PC-3 (cell line): ENCODE results near the gene PLPPR2. TPM values are rescaled to one million over a fixed set of nuclear protein-coding genes. Genes with fewer than 3 reads are reported as not detected.

Experiments
- ATAC-seq: fragments of 200-7000 bp; cut with Tn5 transposase; 2 replicates; pipeline ENCODE4 v1.9.1; 2020; ENCODE audit warnings: mild to moderate bottlenecking, moderate library complexity
- BruUV-seq: library from RNA; stranded (reverse); fragments of 400-500 nt; replicated peaks from 2 replicates; lab custom pipeline; 2021; lab: Mats Ljungman, UMichigan
- CTCF ChIA-PET: fragments of 300-600 bp; sonication (Branson Sonifier 250); formaldehyde crosslinking; loops from one replicate; lab custom pipeline; 2022; ENCODE audit warnings: antibody characterized with exemption; lab: Charles Lee
- POLR2A ChIA-PET: fragments of 300-600 bp; sonication (Branson Sonifier 250); formaldehyde crosslinking; loops from one replicate; lab custom pipeline; 2022; ENCODE audit warnings: antibody characterized with exemption; ENCODE audit not compliant: unreplicated experiment; lab: Charles Lee
- DNase-seq: peaks from one replicate; pipeline ENCODE4 v3.0.0-alpha.2; 2015
- H2AFZ ChIP-seq: fragments of 300-600 bp; sonication (generic); 2 replicates; pipeline ENCODE4 v1.6.0; 2016; ENCODE audit warnings: antibody characterized with exemption, low read length
- H3F3A ChIP-seq: fragments of 300-600 bp; sonication (generic); one replicate; pipeline ENCODE4 v1.6.0; 2017; ENCODE audit warnings: antibody characterized with exemption, low read length, control low read depth, mild to moderate bottlenecking; ENCODE audit not compliant: unreplicated experiment
- H3K27ac ChIP-seq: fragments of 300-600 bp; sonication (generic); 2 replicates; pipeline ENCODE4 v1.5.1; 2016; ENCODE audit warnings: mild to moderate bottlenecking, low read length
- H3K27me3 ChIP-seq: fragments of 300-600 bp; sonication (generic); 2 replicates; pipeline ENCODE4 v1.6.1; 2016; ENCODE audit warnings: low read length, mixed read lengths
- H3K36me3 ChIP-seq: fragments of 300-600 bp; sonication (generic); 2 replicates; pipeline ENCODE4 v1.6.1; 2016; ENCODE audit warnings: low read depth, mixed run types, low read length, mixed read lengths
- H3K4me1 ChIP-seq: fragments of 300-600 bp; sonication (generic); 2 replicates; pipeline ENCODE4 v1.5.1; 2016; ENCODE audit warnings: low read length; ENCODE audit not compliant: insufficient read depth
- H3K4me2 ChIP-seq: fragments of 300-600 bp; sonication (generic); 2 replicates; pipeline ENCODE4 v1.6.0; 2016; ENCODE audit warnings: low read length
- H3K4me3 ChIP-seq: fragments of 300-600 bp; sonication (generic); 2 replicates; pipeline ENCODE4 v1.5.1; 2016; ENCODE audit warnings: mild to moderate bottlenecking, low read length, mixed read lengths
- H3K79me2 ChIP-seq: fragments of 300-600 bp; sonication (generic); 2 replicates; pipeline ENCODE4 v1.6.1; 2017; ENCODE audit warnings: low read length, mixed read lengths
- H3K9ac ChIP-seq: fragments of 300-600 bp; sonication (generic); 2 replicates; pipeline ENCODE4 v1.6.0; 2016; ENCODE audit warnings: mild to moderate bottlenecking, low read length
- H3K9me2 ChIP-seq: fragments of 300-600 bp; sonication (generic); replicated peaks from 2 replicates; pipeline ENCODE4 v1.6.1; 2016; ENCODE audit warnings: mixed run types, low read length, mixed read lengths
- H3K9me3 ChIP-seq: fragments of 300-600 bp; sonication (generic); 2 replicates; pipeline ENCODE4 v1.6.1; 2016; ENCODE audit warnings: low read length, mixed read lengths
- H4K20me1 ChIP-seq: fragments of 300-600 bp; sonication (generic); 2 replicates; pipeline ENCODE4 v1.6.1; 2016; ENCODE audit warnings: low read length, mixed read lengths
- EZH2 ChIP-seq: fragments of 300-600 bp; sonication (generic); IDR thresholded peaks from one replicate; pipeline ENCODE4 v1.6.1; 2017; ENCODE audit warnings: antibody characterized with exemption, mild to moderate bottlenecking, low read length; ENCODE audit not compliant: unreplicated experiment
- EZH2phosphoT487 ChIP-seq: fragments of 300-600 bp; sonication (generic); IDR thresholded peaks from 2 replicates; pipeline ENCODE4 v1.6.1; 2018; ENCODE audit warnings: mild to moderate bottlenecking, antibody characterized with exemption, low read length, borderline replicate concordance
- intact Hi-C: fragments of 100-400 bp; cut with micrococcal nuclease; formaldehyde crosslinking; loops from 2 replicates; pipeline ENCODE4 v1.9.0; 2023
- total RNA-seq: library from RNA; depleted of rRNA; stranded (reverse); fragments of >200 nt; gene quantifications from 2 replicates; pipeline ENCODE4 v1.2.3, GENCODE V29; 2014
- TF ChIP-seq, protein P1 (sequence below): fragments of 300-600 bp; sonication (generic); conservative IDR thresholded peaks from 2 replicates; pipeline ENCODE4 v1.5.1; 2017; ENCODE audit warnings: antibody characterized with exemption, low read depth, mild to moderate bottlenecking, low read length

The PLPPR2 gene
- total RNA-seq, 1 experiment from 2014 or later, result 38.0 TPM

DNA sequence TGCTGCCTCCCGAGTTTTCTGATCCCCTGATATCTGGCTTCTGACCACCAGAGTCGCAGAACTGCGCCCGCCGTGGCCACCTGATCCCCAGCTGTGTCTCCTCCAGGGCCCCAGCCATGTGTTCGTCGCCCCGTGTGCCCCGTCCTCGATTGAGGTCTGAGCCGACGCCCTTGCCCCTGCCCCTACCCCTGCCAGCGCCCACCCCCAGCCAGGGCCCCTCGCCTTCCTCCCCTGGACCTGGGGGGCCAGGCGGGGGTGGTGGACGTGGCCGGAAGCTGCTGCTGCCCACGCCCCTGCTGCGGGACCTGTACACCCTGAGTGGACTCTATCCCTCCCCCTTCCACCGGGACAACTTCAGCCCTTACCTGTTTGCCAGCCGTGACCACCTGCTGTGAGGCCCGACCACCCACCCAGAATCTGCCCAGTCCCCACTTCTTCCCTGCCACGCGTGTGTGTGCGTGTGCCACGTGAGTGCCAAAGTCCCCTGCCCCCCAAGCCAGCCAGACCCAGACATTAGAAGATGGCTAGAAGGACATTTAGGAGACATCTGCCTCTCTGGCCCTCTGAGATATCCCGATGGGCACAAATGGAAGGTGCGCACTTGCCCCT lies 9.2 kb downstream of the PLPPR2 start:
- DNase-seq, result no peak
- Histone ChIP-seq H3F3A (no peaks in the 10 kb centered on the region), H3K9ac (no peak overlapping the region), H3K4me2 (no peak overlapping the region), H2AFZ (no peak overlapping the region), H3K36me3 (peaks cover 3% of the 10 kb centered on the region; the same call in 1 of the 2 replicates), H4K20me1 (no peaks in the 10 kb centered on the region), H3K79me2 (no peaks in the 10 kb centered on the region), H3K4me1 (no peaks in the 10 kb centered on the region), H3K27me3 (no peaks in the 10 kb centered on the region), H3K9me2 (no peaks in the 10 kb centered on the region), H3K27ac (no peak overlapping the region), H3K9me3 (no peaks in the 10 kb centered on the region), H3K4me3 (no peak overlapping the region)
- intact Hi-C loops, result no loop called here
- ChIA-PET POLR2A (no interaction called here), CTCF (no interaction called here)
- BruUV-seq, result no TSS peak
- ATAC-seq, result no peak
- TF ChIP-seq EZH2phosphoT487 (no peak), EZH2 (no peak)

DNA sequence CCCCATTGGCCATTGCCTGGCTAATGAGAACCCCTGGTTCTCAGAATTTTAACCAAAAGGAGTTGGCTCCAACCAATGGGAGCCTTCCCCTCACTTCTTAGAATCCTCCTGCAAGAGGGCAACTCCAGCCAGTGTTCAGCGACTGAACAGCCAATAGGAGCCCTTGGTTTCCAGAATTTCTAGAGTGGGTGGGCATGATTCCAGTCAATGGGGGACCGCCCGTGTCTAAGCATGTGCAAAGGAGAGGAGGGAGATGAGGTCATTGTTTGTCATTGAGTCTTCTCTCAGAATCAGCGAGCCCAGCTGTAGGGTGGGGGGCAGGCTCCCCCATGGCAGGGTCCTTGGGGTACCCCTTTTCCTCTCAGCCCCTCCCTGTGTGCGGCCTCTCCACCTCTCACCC lies 9.7 kb downstream of the PLPPR2 start:
- no peak overlapping the region for H3K4me3 ChIP-seq
- no peaks in the 10 kb centered on the region for H3K9me2 ChIP-seq
- H3K27me3 ChIP-seq, result no peaks in the 10 kb centered on the region
- no peaks in the 10 kb centered on the region for H3F3A ChIP-seq
- no peak overlapping the region for H2AFZ ChIP-seq
- no peaks in the 10 kb centered on the region for H3K9me3 ChIP-seq
- no peaks in the 10 kb centered on the region for H3K79me2 ChIP-seq
- ChIA-PET POLR2A (no interaction called here), CTCF (no interaction called here)
- H4K20me1 ChIP-seq, result no peaks in the 10 kb centered on the region
- H3K4me1 ChIP-seq, result no peaks in the 10 kb centered on the region
- intact Hi-C loops, result no loop called here
- TF ChIP-seq EZH2phosphoT487 (no peak), EZH2 (no peak)
- TF ChIP-seq, protein P1, sequence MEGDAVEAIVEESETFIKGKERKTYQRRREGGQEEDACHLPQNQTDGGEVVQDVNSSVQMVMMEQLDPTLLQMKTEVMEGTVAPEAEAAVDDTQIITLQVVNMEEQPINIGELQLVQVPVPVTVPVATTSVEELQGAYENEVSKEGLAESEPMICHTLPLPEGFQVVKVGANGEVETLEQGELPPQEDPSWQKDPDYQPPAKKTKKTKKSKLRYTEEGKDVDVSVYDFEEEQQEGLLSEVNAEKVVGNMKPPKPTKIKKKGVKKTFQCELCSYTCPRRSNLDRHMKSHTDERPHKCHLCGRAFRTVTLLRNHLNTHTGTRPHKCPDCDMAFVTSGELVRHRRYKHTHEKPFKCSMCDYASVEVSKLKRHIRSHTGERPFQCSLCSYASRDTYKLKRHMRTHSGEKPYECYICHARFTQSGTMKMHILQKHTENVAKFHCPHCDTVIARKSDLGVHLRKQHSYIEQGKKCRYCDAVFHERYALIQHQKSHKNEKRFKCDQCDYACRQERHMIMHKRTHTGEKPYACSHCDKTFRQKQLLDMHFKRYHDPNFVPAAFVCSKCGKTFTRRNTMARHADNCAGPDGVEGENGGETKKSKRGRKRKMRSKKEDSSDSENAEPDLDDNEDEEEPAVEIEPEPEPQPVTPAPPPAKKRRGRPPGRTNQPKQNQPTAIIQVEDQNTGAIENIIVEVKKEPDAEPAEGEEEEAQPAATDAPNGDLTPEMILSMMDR, result no peak
- no peak overlapping the region for H3K4me2 ChIP-seq
- no peak overlapping the region for H3K9ac ChIP-seq
- TSS peak; percentile 75 for BruUV-seq
- no peak overlapping the region for H3K27ac ChIP-seq
- ATAC-seq, result no peak
- peaks cover 3% of the 10 kb centered on the region; the same call in 1 of the 2 replicates for H3K36me3 ChIP-seq
- no peak for DNase-seq

DNA sequence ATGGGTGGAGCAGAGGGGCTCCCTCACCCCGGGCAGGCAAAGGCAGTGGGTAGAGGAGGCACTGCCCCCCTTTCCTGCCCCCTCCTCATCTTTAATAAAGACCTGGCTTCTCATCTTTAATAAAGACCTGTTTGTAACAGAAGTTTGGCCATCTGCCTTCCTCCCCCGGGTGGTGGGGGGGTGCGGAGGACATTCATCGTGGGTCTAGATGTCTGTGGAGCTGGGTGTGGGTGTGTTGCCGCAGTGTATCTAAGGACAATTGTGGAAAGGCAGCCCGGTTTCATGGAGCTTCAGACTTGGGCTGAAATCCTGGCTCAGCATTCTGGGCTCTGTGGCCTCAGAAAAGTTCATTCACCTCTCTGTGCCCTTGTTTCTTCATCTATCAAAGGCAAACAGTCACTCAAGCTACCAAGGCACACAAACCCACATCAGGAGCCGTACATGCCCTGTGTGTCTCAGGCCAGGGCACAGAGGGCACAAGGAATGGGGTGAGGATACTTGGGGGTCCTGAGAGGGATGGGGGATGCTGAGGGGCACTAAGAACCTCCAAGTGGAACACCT lies 10.4 kb downstream of the PLPPR2 start:
- ATAC-seq (no peak), DNase-seq (no peak)
- Histone ChIP-seq H3K79me2 (no peaks in the 10 kb centered on the region), H3K9ac (no peak overlapping the region), H3K27ac (no peak overlapping the region), H3F3A (no peaks in the 10 kb centered on the region), H3K4me2 (no peak overlapping the region), H3K9me2 (no peaks in the 10 kb centered on the region), H3K9me3 (no peaks in the 10 kb centered on the region), H3K4me1 (no peaks in the 10 kb centered on the region), H3K27me3 (no peaks in the 10 kb centered on the region), H3K36me3 (peaks cover 3% of the 10 kb centered on the region; the same call in 1 of the 2 replicates), H2AFZ (no peak overlapping the region), H4K20me1 (no peaks in the 10 kb centered on the region), H3K4me3 (no peak overlapping the region)
- TF ChIP-seq EZH2 (no peak), EZH2phosphoT487 (no peak)
- TF ChIP-seq, protein P1, result no peak
- BruUV-seq, result no TSS peak
- ChIA-PET CTCF (no interaction called here), POLR2A (no interaction called here)
- intact Hi-C loops, result no loop called here
